ENCODE data around the gene MAS1. TPM values are rescaled to one million over a fixed set of nuclear protein-coding genes. Genes with fewer than 3 reads are reported as not detected.

The MAS1 gene
- total and polyA plus RNA-seq, 9 of the 15 experiments (the other 6 are each of a cell fraction or from before 2014, with no cell fraction given): not detected

- DNase-seq (ENCODE audit: extremely low read depth in 1 of 4, low spot score in 3 of 4): no peak
- H2AFZ ChIP-seq (ENCODE audit: low read depth, low read length): no peak overlapping the region
- H3K4me1 ChIP-seq (replicated peaks in 1 of 2; ENCODE audit: control insufficient read depth in 2 of 2, insufficient read depth in 2 of 2, low read length in 2 of 2): no peaks in the 10 kb centered on the region
- no TSS peak for BruUV-seq (replicated peaks)
- ATAC-seq: no peak
- H3K27ac ChIP-seq (ENCODE audit: extremely low read depth, low read depth, low read length): no peak overlapping the region
- H3K4me2 ChIP-seq (ENCODE audit: insufficient read depth, low read length): no peak overlapping the region
- ChIA-PET POLR2A (no interaction called here), CTCF (ENCODE audit: low intra/inter-chr PET ratio) (no interaction called here)
- H3K9me1 ChIP-seq (ENCODE audit: control insufficient read depth, insufficient read depth, low read length): no peaks in the 10 kb centered on the region
- no peak overlapping the region for H3K9ac ChIP-seq (ENCODE audit: insufficient read depth in 1 of 2, low read depth in 2 of 2, low read length in 2 of 2)
- no peaks in the 10 kb centered on the region for H3K79me2 ChIP-seq (ENCODE audit: control insufficient read depth, insufficient read depth, low read length)
- FAIRE-seq: no peak
- no peak overlapping the region for H3K4me3 ChIP-seq
- 0% methylated on average over 5 of the region's 5 CpGs for WGBS (ENCODE audit: insufficient coverage, low coverage, missing lambda C conversion rate)
- in situ Hi-C loops (cut with MboI): no loop called here
- no peaks in the 10 kb centered on the region for H3K36me3 ChIP-seq (ENCODE audit: control insufficient read depth, insufficient read depth, low read length)
- H3K27me3 ChIP-seq (ENCODE audit: control insufficient read depth in 2 of 2, insufficient read depth in 2 of 2, low read length in 2 of 2): peaks cover 59 to 76% of the 10 kb centered on the region in 2 experiments
- intact Hi-C loops (cut with micrococcal nuclease): no loop called here
- H4K20me1 ChIP-seq (replicated peaks; ENCODE audit: control insufficient read depth, insufficient read depth, low read length): no peaks in the 10 kb centered on the region
- no peak for TF ChIP-seq ZNF785 (CRISPR knock-in tag; IDR thresholded peaks at IDR 0.05)
- TF ChIP-seq CHD4 (IDR thresholded peaks at IDR 0.05; ENCODE audit: insufficient read depth, insufficient replicate concordance, low read depth, low read length, poor library complexity, severe bottlenecking): no peak
- peak; percentile 63 for TF ChIP-seq ZNF316 (IDR thresholded peaks at IDR 0.05)
- TF ChIP-seq IFI16 (CRISPR knock-in tag; IDR thresholded peaks at IDR 0.05): no peak
- 0 out of 2 replicates have a peak, but pooled peaks cover 2% of the 10 kb centered on the region for H3K9me3 ChIP-seq (replicated peaks; ENCODE audit: control insufficient read depth, insufficient read depth, low read depth, low read length)
Observed at GRCh38 chr6:159910342-159910741, 19.6 kb downstream of the MAS1 start.

- no peak overlapping the region for H3K4me3 ChIP-seq
- BruUV-seq (replicated peaks): no TSS peak
- no peak for ATAC-seq
Observed at GRCh38 chr6:159913375-159913774, 22.6 kb downstream of the MAS1 start.

More at GRCh38 chr6:159913375-159913774, 22.6 kb downstream of the MAS1 start:
- Histone ChIP-seq H4K20me1 (replicated peaks; ENCODE audit: control insufficient read depth, insufficient read depth, low read length) (no peaks in the 10 kb centered on the region), H3K4me1 (replicated peaks in 1 of 2; ENCODE audit: control insufficient read depth in 2 of 2, insufficient read depth in 2 of 2, low read length in 2 of 2) (no peaks in the 10 kb centered on the region), H3K27ac (ENCODE audit: extremely low read depth, low read depth, low read length) (no peak overlapping the region), H3K4me2 (ENCODE audit: insufficient read depth, low read length) (no peak overlapping the region), H2AFZ (ENCODE audit: low read depth, low read length) (no peak overlapping the region), H3K79me2 (ENCODE audit: control insufficient read depth, insufficient read depth, low read length) (no peaks in the 10 kb centered on the region), H3K9me3 (replicated peaks; ENCODE audit: control insufficient read depth, insufficient read depth, low read depth, low read length) (0 out of 2 replicates have a peak, but pooled peaks cover 2% of the 10 kb centered on the region), H3K9ac (ENCODE audit: insufficient read depth in 1 of 2, low read depth in 2 of 2, low read length in 2 of 2) (no peak overlapping the region), H3K9me1 (ENCODE audit: control insufficient read depth, insufficient read depth, low read length) (no peaks in the 10 kb centered on the region), H3K27me3 (ENCODE audit: control insufficient read depth in 2 of 2, insufficient read depth in 2 of 2, low read length in 2 of 2) (peaks cover 49 to 67% of the 10 kb centered on the region in 2 experiments), H3K36me3 (ENCODE audit: control insufficient read depth, insufficient read depth, low read length) (no peaks in the 10 kb centered on the region)
- ChIA-PET CTCF (ENCODE audit: low intra/inter-chr PET ratio) (no interaction called here), POLR2A (interaction anchor here (0.7 to 1.9 kb wide), 2 partner anchors 9 to 10 kb away, joined by 3 to 5 read pairs; no protein-coding TSS in a partner anchor)
- whole genome bisulfite sequencing (ENCODE audit: insufficient coverage, low coverage, missing lambda C conversion rate): 4% methylated on average over 2 of the region's 2 CpGs
- FAIRE-seq (no peak), DNase-seq (ENCODE audit: extremely low read depth in 1 of 4, low spot score in 3 of 4) (no peak)
- intact Hi-C loops (cut with micrococcal nuclease) (no loop called here), in situ Hi-C loops (cut with MboI) (no loop called here)
- TF ChIP-seq, protein P1, sequence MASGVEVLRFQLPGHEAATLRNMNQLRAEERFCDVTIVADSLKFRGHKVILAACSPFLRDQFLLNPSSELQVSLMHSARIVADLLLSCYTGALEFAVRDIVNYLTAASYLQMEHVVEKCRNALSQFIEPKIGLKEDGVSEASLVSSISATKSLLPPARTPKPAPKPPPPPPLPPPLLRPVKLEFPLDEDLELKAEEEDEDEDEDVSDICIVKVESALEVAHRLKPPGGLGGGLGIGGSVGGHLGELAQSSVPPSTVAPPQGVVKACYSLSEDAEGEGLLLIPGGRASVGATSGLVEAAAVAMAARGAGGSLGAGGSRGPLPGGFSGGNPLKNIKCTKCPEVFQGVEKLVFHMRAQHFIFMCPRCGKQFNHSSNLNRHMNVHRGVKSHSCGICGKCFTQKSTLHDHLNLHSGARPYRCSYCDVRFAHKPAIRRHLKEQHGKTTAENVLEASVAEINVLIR (CRISPR knock-in tag; IDR thresholded peaks at IDR 0.05): no peak
- TF ChIP-seq HDGF (IDR thresholded peaks at IDR 0.05): no peak
- TF ChIP-seq ZC3H8 (IDR thresholded peaks at IDR 0.05): no peak
- TF ChIP-seq ZNF431 (CRISPR knock-in tag; IDR thresholded peaks at IDR 0.05): no peak

Data from K562 (cell line).